Measurements from ENCODE around the gene MAB21L4. TPM values are rescaled to one million over a fixed set of nuclear protein-coding genes. Genes with fewer than 3 reads are reported as not detected.

The MAB21L4 gene
- total RNA-seq, result not detected in 2 replicates

GRCh38 chr2:240895656-240896388 lies at the start of gene MAB21L4:
Gene MAB21L4 (minus strand): TSS chr2:240896156. CDS start chr2:240895997, 159 bp downstream.
- DNase-seq (ENCODE audit: low spot score), result no peak
- intact Hi-C loops (cut with micrococcal nuclease), result no loop called here
- no peaks in the 10 kb centered on the region for H3K9me3 Mint-ChIP-seq
- H3K4me1 Mint-ChIP-seq (ENCODE audit: low read depth), result peaks cover 1% of the 10 kb centered on the region
- no peaks in the 10 kb centered on the region for H3K36me3 Mint-ChIP-seq (ENCODE audit: low read depth)
- no peak within 1 kb of the TSS for H3K4me3 Mint-ChIP-seq (ENCODE audit: low read depth)
- H3K27me3 Mint-ChIP-seq (ENCODE audit: low read depth), result no peaks in the 10 kb centered on the region
- no peak within 1 kb of the TSS for H3K27ac Mint-ChIP-seq

DNA sequence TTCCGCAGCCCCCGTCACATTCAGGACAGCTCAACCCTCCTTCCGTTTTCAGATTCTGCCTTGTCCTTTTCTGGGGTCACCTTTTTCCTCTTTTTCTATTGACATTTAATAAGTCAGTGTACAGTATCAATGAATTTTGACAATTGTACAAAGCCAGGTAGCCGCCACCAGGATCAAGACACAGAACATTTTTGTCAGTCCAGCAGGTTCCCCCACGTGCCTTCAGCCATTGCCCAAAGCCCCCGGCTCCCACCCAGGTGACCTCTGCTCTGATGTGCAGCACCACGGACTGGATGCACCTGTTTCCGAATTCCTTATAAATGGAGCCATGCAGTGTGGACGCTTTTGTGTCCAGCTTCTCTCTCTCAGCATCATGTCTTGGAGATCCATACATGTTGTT lies 40.1 kb upstream of the MAB21L4 start:
- DNase-seq (ENCODE audit: low spot score), result no peak
- H3K27ac Mint-ChIP-seq, result no peak overlapping the region
- no peaks in the 10 kb centered on the region for H3K36me3 Mint-ChIP-seq (ENCODE audit: low read depth)
- no peaks in the 10 kb centered on the region for H3K9me3 Mint-ChIP-seq
- no peaks in the 10 kb centered on the region for H3K4me1 Mint-ChIP-seq (ENCODE audit: low read depth)
- peaks cover 18% of the 10 kb centered on the region for H3K27me3 Mint-ChIP-seq (ENCODE audit: low read depth)
- intact Hi-C loops (cut with micrococcal nuclease), result no loop called here
- H3K4me3 Mint-ChIP-seq (ENCODE audit: low read depth), result no peak overlapping the region

- H3K27me3 Mint-ChIP-seq (ENCODE audit: low read depth), result peaks cover 15% of the 10 kb centered on the region
- intact Hi-C loops (cut with micrococcal nuclease), result no loop called here
- H3K4me3 Mint-ChIP-seq (ENCODE audit: low read depth), result no peak overlapping the region
- no peaks in the 10 kb centered on the region for H3K4me1 Mint-ChIP-seq (ENCODE audit: low read depth)
- H3K27ac Mint-ChIP-seq, result no peak overlapping the region
- DNase-seq (ENCODE audit: low spot score), result no peak
- no peaks in the 10 kb centered on the region for H3K9me3 Mint-ChIP-seq
- H3K36me3 Mint-ChIP-seq (ENCODE audit: low read depth), result no peaks in the 10 kb centered on the region
These were observed 39.3 kb upstream of the MAB21L4 start for GRCh38 chr2:240935103-240935876.

- intact Hi-C loops (cut with micrococcal nuclease), result no loop called here
- Mint-ChIP-seq H3K27ac (no peak overlapping the region), H3K27me3 (ENCODE audit: low read depth) (peaks cover 10% of the 10 kb centered on the region), H3K4me1 (ENCODE audit: low read depth) (no peaks in the 10 kb centered on the region), H3K36me3 (ENCODE audit: low read depth) (no peaks in the 10 kb centered on the region), H3K9me3 (no peaks in the 10 kb centered on the region), H3K4me3 (ENCODE audit: low read depth) (no peak overlapping the region)
- DNase-seq (ENCODE audit: low spot score), result no peak
These were observed 38.7 kb upstream of the MAB21L4 start for GRCh38 chr2:240934701-240935102.

DNA sequence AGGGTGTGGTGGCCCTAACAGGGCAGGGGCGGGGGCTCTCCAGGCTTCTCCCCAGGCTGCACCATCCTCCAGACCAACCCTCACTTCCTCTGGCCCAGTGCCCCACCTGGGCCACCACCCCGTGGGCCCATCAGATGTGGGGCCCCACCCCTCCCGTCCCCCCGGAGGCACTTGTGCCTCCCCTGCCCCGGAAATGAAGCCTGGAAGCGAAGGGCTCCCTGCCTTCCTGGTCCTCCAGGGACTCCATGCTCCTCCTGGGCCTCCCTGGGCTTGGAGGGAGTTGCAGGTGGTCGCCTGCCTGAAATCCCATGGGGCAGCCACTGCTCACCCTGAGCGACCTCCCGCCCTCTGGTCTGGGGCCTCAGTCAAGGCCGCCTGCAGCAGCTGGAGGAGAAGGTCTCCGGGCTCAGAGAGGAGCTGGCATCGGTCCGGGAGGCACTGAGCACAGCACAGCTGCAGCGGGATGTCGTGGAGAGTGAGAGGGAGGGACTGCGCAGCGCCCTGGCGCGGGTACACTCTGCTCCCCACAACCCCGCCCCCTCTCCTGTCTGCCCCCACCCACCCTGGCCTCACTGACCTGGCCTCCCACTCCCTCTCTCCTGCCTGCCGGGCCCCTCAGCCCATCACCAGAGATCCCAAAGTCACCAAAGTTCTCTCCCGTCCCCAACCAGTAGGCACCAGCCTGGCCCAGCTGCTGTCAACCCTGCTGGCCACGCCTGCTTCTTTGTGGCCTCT lies 38.2 kb upstream of the MAB21L4 start:
- DNase-seq (ENCODE audit: low spot score), result no peak
- Mint-ChIP-seq H3K27me3 (ENCODE audit: low read depth) (peaks cover 7% of the 10 kb centered on the region), H3K27ac (no peak overlapping the region), H3K4me1 (ENCODE audit: low read depth) (no peaks in the 10 kb centered on the region), H3K36me3 (ENCODE audit: low read depth) (no peaks in the 10 kb centered on the region), H3K4me3 (ENCODE audit: low read depth) (no peak overlapping the region), H3K9me3 (no peaks in the 10 kb centered on the region)
- intact Hi-C loops (cut with micrococcal nuclease), result no loop called here

GRCh38 chr2:240933048-240933965 lies 37.4 kb upstream of the MAB21L4 start:
- Mint-ChIP-seq H3K4me3 (ENCODE audit: low read depth) (no peak overlapping the region), H3K4me1 (ENCODE audit: low read depth) (no peaks in the 10 kb centered on the region), H3K27ac (no peak overlapping the region), H3K27me3 (ENCODE audit: low read depth) (peaks cover 6% of the 10 kb centered on the region), H3K9me3 (no peaks in the 10 kb centered on the region), H3K36me3 (ENCODE audit: low read depth) (no peaks in the 10 kb centered on the region)
- intact Hi-C loops (cut with micrococcal nuclease), result no loop called here
- no peak for DNase-seq (ENCODE audit: low spot score)

DNA sequence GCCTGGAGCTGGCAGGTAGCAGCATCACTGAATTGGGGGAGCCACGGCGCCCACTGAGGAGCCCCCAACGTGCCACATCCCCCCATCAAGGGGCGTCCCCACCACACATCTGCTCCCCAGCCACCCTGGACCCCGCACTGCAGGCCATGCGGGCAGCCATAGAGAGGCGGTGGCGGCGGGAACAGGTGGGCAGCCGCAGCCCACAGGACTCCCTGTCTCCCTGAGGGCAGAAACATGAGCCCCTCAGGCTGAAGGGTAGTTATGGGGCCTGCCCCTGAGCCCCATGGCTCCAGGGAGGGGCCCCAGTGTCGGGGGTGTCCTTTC lies 36.7 kb upstream of the MAB21L4 start:
- intact Hi-C loops (cut with micrococcal nuclease), result no loop called here
- H3K36me3 Mint-ChIP-seq (ENCODE audit: low read depth), result no peaks in the 10 kb centered on the region

GRCh38 chr2:240932001-240932723 lies 36.2 kb upstream of the MAB21L4 start:
- no peak overlapping the region for H3K27ac Mint-ChIP-seq
- no peaks in the 10 kb centered on the region for H3K4me1 Mint-ChIP-seq (ENCODE audit: low read depth)
- intact Hi-C loops (cut with micrococcal nuclease), result no loop called here
- no peak overlapping the region for H3K4me3 Mint-ChIP-seq (ENCODE audit: low read depth)
- no peak for DNase-seq (ENCODE audit: low spot score)
- H3K9me3 Mint-ChIP-seq, result no peaks in the 10 kb centered on the region
- no peaks in the 10 kb centered on the region for H3K27me3 Mint-ChIP-seq (ENCODE audit: low read depth)
- no peaks in the 10 kb centered on the region for H3K36me3 Mint-ChIP-seq (ENCODE audit: low read depth)

More for the DNA sequence above, 36.7 kb upstream of the MAB21L4 start:
- Mint-ChIP-seq H3K27me3 (ENCODE audit: low read depth) (peaks cover under 1% of the 10 kb centered on the region), H3K9me3 (no peaks in the 10 kb centered on the region), H3K27ac (no peak overlapping the region), H3K4me1 (ENCODE audit: low read depth) (no peaks in the 10 kb centered on the region), H3K4me3 (ENCODE audit: low read depth) (no peak overlapping the region)
- DNase-seq (ENCODE audit: low spot score), result no peak

- Mint-ChIP-seq H3K27ac (no peak overlapping the region), H3K36me3 (ENCODE audit: low read depth) (no peaks in the 10 kb centered on the region), H3K4me3 (ENCODE audit: low read depth) (no peak overlapping the region), H3K9me3 (no peaks in the 10 kb centered on the region), H3K4me1 (ENCODE audit: low read depth) (no peaks in the 10 kb centered on the region), H3K27me3 (ENCODE audit: low read depth) (no peaks in the 10 kb centered on the region)
- no peak for DNase-seq (ENCODE audit: low spot score)
- intact Hi-C loops (cut with micrococcal nuclease), result no loop called here
These were observed 35.5 kb upstream of the MAB21L4 start for GRCh38 chr2:240931319-240931949.

DNA sequence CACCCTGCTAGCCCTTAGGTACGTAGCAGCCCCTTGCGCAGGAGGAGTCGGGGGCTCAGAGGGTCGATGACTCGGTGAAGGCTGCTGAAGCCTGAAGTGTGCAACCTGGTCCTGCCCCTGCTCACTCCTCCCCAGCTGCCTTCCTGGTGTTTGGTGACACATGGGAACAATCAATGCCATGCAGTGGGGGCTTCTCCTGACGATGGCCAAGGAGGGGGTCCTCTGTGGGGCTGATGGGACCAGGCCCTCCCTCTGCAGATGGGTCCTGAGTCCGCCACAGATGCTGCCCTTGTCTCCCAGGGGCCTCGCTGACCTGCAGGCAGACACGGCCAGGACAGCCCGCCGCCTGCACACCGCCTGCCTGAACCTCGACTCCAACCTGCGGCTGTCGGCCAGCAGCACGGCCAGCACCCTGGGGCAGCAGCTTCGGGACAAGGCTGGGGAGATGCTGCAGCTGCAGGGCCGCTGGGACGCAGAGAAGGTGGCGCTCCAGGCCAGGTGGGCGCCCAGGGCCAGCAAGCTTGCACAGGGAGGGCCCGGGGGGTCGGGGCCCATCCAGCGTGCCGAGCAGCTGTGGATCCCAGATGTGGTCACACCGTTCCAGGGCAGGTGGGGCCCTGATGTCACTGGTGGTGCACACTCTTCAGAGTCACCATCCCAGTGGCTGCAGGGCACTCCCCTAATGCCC lies 34.8 kb upstream of the MAB21L4 start:
- DNase-seq (ENCODE audit: low spot score), result no peak
- Mint-ChIP-seq H3K27me3 (ENCODE audit: low read depth) (no peaks in the 10 kb centered on the region), H3K27ac (no peak overlapping the region), H3K4me1 (ENCODE audit: low read depth) (no peaks in the 10 kb centered on the region), H3K36me3 (ENCODE audit: low read depth) (no peaks in the 10 kb centered on the region), H3K9me3 (no peaks in the 10 kb centered on the region), H3K4me3 (ENCODE audit: low read depth) (no peak overlapping the region)
- intact Hi-C loops (cut with micrococcal nuclease), result no loop called here

- H3K9me3 Mint-ChIP-seq, result no peaks in the 10 kb centered on the region
- no peak overlapping the region for H3K27ac Mint-ChIP-seq
- intact Hi-C loops (cut with micrococcal nuclease), result no loop called here
- no peaks in the 10 kb centered on the region for H3K36me3 Mint-ChIP-seq (ENCODE audit: low read depth)
- no peaks in the 10 kb centered on the region for H3K27me3 Mint-ChIP-seq (ENCODE audit: low read depth)
- no peak overlapping the region for H3K4me3 Mint-ChIP-seq (ENCODE audit: low read depth)
- DNase-seq (ENCODE audit: low spot score), result no peak
- no peaks in the 10 kb centered on the region for H3K4me1 Mint-ChIP-seq (ENCODE audit: low read depth)
These were observed 34.2 kb upstream of the MAB21L4 start for GRCh38 chr2:240930096-240930630.

Measured in activated T-helper 2 cell treated with anti-CD3 and anti-CD28 coated beads, Interferon-gamma antibody, Interleukin-2, Interleukin-4, amounts not matched to agents 10 μg/mL and 5 μg/mL and 100 μg/mL, durations not matched to agents 14 hours and 24 hours and 36 hours (primary cell).